Stimulated activated CD8-positive, alpha-beta memory T cell treated with anti-CD3 and anti-CD28 coated beads, Interleukin-15, amount 100 ng/mL, for 48 hours (primary cell): Measurements from ENCODE around the gene EIF4G3.

Source experiments
- DNase-seq, 2 donors: peaks; one replicate each; pipeline ENCODE4 v3.0.0-alpha.2; 2020; ENCODE audit warnings: low read depth in 2 of 2

The EIF4G3 gene

GRCh38 chr1:20760322-20760721 lies 416.4 kb downstream of the EIF4G3 start:
- DNase-seq = no peak
